ENCODE data around the gene ACTRT2.
A peak's percentile ranks its signal among the peaks of the same experiment; 100 is the strongest.

The ACTRT2 gene

GRCh38 chr1:3003039-3003940 lies 18.0 kb upstream of the ACTRT2 start:
- no peak for DNase-seq

GRCh38 chr1:3003941-3004270 lies 17.4 kb upstream of the ACTRT2 start:
- DNase-seq: no peak

GRCh38 chr1:3004285-3005205 lies 16.7 kb upstream of the ACTRT2 start:
- no peak for DNase-seq

- no peak for DNase-seq
Measured at GRCh38 chr1:3005771-3006170, 15.5 kb upstream of the ACTRT2 start.

- no peak for DNase-seq
Measured at GRCh38 chr1:3007298-3008147, 13.7 kb upstream of the ACTRT2 start.

GRCh38 chr1:3009021-3009420 lies 12.2 kb upstream of the ACTRT2 start:
- no peak for DNase-seq

GRCh38 chr1:3009556-3009955 lies 11.7 kb upstream of the ACTRT2 start:
- no peak for DNase-seq

- no peak for DNase-seq
Measured at GRCh38 chr1:3011127-3011526, 10.1 kb upstream of the ACTRT2 start.

- no peak for DNase-seq
Measured at GRCh38 chr1:3011631-3012455, 9.4 kb upstream of the ACTRT2 start.

GRCh38 chr1:3012456-3013291 lies 8.6 kb upstream of the ACTRT2 start:
- DNase-seq: peak; percentile 62

GRCh38 chr1:3013371-3014049 lies 7.8 kb upstream of the ACTRT2 start:
- DNase-seq: no peak

GRCh38 chr1:3014050-3014440 lies 7.2 kb upstream of the ACTRT2 start:
- no peak for DNase-seq

- no peak for DNase-seq
Measured at GRCh38 chr1:3014443-3015268, 6.6 kb upstream of the ACTRT2 start.

GRCh38 chr1:3015269-3015635 lies 6.0 kb upstream of the ACTRT2 start:
- DNase-seq: no peak

GRCh38 chr1:3015744-3016143 lies 5.5 kb upstream of the ACTRT2 start:
- no peak for DNase-seq

GRCh38 chr1:3016641-3017439 lies 4.4 kb upstream of the ACTRT2 start:
- no peak for DNase-seq

- no peak for DNase-seq
Measured at GRCh38 chr1:3017440-3018050, 3.7 kb upstream of the ACTRT2 start.

- DNase-seq: no peak
Measured at GRCh38 chr1:3018051-3018471, 3.2 kb upstream of the ACTRT2 start.

All from islet precursor cell (in vitro differentiated cells).